ENCODE results near the gene AP1S1. TPM values are rescaled to one million over a fixed set of nuclear protein-coding genes. Genes with fewer than 3 reads are reported as not detected.
"Not testable (repeated sequence)": the region's sequence is repeated elsewhere in the genome, so short reads cannot be mapped to it uniquely, and the experiment has no call there.

AP1S1 gene
- total RNA-seq, 1 donor from 2014 or later: 50.5 TPM

GRCh38 chr7:101124376-101125056 lies 29.8 kb upstream of the AP1S1 start:
- no peak for DNase-seq (ENCODE audit: low spot score)

- DNase-seq (ENCODE audit: low spot score): peak; percentile 76
Observed at GRCh38 chr7:101125989-101126650, 28.2 kb upstream of the AP1S1 start.

- DNase-seq (ENCODE audit: low spot score): peak; percentile 94
Observed at GRCh38 chr7:101126651-101127459, 27.4 kb upstream of the AP1S1 start, which contains the start of gene SERPINE1. TSS of gene SERPINE1 (plus strand) at chr7:101127104. CDS start at chr7:101128394, 1,290 bp downstream.

- DNase-seq (ENCODE audit: low spot score): no peak
Observed at GRCh38 chr7:101127460-101128039, 26.7 kb upstream of the AP1S1 start.

GRCh38 chr7:101128040-101128834 lies 26.0 kb upstream of the AP1S1 start:
- DNase-seq (ENCODE audit: low spot score): no peak

GRCh38 chr7:101129603-101130117 lies 24.6 kb upstream of the AP1S1 start:
- DNase-seq (ENCODE audit: low spot score): no peak

GRCh38 chr7:101132626-101133600 lies 21.4 kb upstream of the AP1S1 start:
- not testable (repeated sequence) for DNase-seq (ENCODE audit: low spot score)

- DNase-seq (ENCODE audit: low spot score): no peak
Observed at GRCh38 chr7:101133621-101134398, 20.5 kb upstream of the AP1S1 start.

GRCh38 chr7:101134399-101134980 lies 19.8 kb upstream of the AP1S1 start:
- DNase-seq (ENCODE audit: low spot score): no peak

- no peak for DNase-seq (ENCODE audit: low spot score)
Observed at GRCh38 chr7:101137651-101138212, 16.5 kb upstream of the AP1S1 start.

GRCh38 chr7:101138213-101138870 lies 15.9 kb upstream of the AP1S1 start:
- DNase-seq (ENCODE audit: low spot score): peak; percentile 84

- no peak for DNase-seq (ENCODE audit: low spot score)
Observed at GRCh38 chr7:101140339-101140699, 14.0 kb upstream of the AP1S1 start.

GRCh38 chr7:101140746-101141382 lies 13.4 kb upstream of the AP1S1 start:
- no peak for DNase-seq (ENCODE audit: low spot score)

GRCh38 chr7:101151908-101152651 lies 2.2 kb upstream of the AP1S1 start:
- no peak for DNase-seq (ENCODE audit: low spot score)

- no peak for DNase-seq (ENCODE audit: low spot score)
Observed at GRCh38 chr7:101154693-101155102, 422 bp downstream of the AP1S1 start.

- DNase-seq (ENCODE audit: low spot score): no peak
Observed at GRCh38 chr7:101155303-101155702, 1.0 kb downstream of the AP1S1 start.

GRCh38 chr7:101156277-101156676 lies 2.0 kb downstream of the AP1S1 start:
- no peak for DNase-seq (ENCODE audit: low spot score)

Data from ureter (tissue), 1 donor.